Activated CD8-positive, alpha-beta memory T cell treated with anti-CD3 and anti-CD28 coated beads for 1 hour (primary cell): ENCODE measurements around the gene U2AF1L4.

Source experiments
- DNase-seq, 2 donors: peaks; one replicate each; pipeline ENCODE4 v3.0.0-alpha.2; 2020; ENCODE audit warnings: low read depth in 1 of 2; ENCODE audit errors: extremely low read depth in 1 of 2

The U2AF1L4 gene, protein sequence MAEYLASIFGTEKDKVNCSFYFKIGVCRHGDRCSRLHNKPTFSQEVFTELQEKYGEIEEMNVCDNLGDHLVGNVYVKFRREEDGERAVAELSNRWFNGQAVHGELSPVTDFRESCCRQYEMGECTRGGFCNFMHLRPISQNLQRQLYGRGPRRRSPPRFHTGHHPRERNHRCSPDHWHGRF

DNA sequence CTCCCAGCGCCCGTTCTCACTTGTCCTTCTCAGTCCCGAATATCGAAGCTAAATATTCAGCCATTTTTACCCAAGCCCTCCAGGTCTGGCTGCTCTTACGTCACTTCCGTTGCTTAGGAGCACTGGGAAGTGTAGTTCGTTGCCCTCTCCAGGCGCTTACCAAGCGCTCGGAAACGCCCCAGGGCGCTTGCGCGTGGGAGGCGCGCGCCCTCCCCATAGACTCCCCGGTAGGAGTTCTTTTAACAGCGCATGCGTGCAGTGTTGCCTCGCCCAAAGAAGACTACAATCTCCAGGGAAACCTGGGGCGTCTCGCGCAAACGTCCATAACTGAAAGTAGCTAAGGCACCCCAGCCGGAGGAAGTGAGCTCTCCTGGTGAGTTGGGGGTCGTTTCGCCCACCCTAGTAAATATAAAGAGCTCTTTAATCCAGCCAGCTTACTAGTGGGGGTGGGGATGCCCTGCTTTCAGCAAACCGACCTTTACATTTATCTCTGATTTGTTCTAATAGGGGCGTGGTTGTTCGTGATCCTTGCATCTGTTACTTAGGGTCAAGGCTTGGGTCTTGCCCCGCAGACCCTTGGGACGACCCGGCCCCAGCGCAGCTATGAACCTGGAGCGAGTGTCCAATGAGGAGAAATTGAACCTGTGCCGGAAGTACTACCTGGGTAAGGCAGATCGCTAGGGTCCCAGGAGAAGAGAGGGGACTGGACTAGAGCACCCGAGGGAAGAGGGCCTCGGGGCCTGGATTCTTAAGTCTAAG lies at the start of gene U2AF1L4, which contains the start of gene PSENEN:
Gene U2AF1L4, minus strand, starts transcription at position 91 of the 759 bp plus-strand sequence. Its CDS starts 27 bp downstream, at position 64.
Gene PSENEN, plus strand, starts transcription at position 324 of the 759 bp plus-strand sequence. Its CDS starts 280 bp downstream, at position 604.
- peak; percentile 89 to 91 for DNase-seq

DNA sequence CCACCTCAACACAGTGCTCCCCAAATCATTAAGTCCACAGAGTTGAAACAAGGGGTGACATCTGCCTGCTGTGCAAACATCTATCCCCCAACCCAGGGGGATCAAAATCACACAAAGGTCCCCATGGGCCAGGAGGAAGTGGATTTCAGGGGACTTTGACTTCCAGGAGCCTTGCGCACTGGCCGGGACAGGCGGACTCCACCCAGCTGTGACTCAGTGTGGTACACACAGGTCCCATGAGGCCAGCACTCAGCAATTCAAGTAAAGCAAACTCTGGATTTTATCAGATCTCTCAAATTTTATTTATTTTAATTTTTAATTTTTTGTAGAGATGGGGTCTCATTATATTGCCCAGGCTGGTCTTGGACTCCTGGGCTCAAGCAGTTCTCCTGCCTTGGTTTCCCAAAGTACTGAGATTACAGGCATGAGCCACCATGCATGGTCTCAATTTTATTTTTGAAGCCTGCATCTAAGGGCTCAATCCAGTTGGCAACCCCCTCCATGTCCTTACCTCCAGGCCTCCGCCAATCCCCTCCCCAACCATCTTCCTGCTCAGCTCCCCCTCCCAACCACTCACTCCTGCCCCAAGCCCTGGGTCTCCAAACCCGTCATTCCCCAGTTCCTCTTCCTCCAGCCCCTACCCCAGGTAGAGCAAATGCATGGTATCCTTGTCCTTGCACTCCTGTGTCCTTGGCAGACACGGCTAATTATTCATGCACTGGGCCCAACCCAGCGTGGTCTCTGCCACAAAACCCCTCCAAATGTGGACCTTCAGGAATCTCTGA lies 48.4 kb upstream of the U2AF1L4 start:
- DNase-seq: no peak

DNA sequence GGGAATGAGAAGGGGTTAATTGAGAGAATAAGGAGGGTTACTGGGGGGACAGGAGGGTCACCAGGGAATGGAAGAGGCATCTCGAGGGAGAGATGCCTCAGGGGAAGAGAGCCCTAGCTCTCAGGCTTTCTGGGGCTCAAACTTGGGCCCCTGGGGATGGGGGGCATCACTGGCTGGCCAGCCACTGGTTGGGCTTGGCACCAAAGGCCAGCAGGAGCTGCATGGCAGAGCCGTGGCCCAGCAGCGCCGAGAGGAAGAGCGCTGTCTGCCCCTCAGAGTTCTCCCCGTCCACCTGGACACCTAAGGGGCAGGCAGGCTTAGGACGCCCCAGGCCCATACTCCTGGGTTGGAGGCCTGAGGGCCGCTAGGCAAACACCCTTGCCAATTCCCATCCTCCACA lies 47.7 kb upstream of the U2AF1L4 start:
- DNase-seq: no peak

GRCh38 chr19:35792312-35792711 lies 47.1 kb upstream of the U2AF1L4 start:
- DNase-seq: no peak

- DNase-seq: no peak
Observed at GRCh38 chr19:35791814-35792279, 46.6 kb upstream of the U2AF1L4 start.

DNA sequence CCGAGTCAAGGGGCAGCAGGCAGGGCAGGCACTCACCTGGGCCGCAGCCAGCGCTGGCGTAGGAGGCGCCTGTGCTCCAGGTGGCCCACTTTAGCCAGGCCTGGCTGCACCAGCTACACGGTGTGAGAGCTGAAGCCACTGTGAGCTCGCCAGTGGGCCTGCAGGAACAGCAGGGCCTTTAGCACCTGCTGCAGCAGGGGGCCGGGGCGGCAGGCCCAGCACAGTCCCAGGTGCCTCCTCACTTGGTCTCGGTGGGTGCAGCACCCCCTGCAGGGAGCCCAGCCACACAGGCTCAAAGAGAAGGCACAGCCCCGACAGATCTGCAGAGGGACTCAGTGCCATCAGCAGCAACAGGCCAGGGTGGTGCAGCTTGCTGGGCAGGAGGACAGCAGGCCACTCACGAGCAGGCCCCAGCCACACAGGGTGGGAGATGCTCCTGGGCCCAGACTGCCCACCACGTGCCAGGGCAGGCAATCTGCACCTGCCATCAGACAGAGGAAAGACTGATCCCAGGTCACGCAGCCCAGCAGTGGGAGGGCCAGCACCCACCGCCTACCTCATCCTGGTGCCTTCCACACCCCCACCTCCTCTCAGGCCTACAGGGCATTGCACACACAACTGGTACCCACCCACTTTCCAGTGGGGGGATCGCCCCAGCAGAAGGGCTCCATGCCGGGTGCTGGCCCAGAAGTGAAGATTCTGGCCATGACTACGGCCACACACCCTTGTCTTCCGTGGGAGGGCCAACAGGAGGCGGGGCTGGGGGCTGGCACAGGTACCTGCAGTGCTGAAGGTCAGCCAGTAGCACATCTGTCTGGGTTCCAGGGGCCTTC lies 46.0 kb upstream of the U2AF1L4 start:
- no peak for DNase-seq

DNA sequence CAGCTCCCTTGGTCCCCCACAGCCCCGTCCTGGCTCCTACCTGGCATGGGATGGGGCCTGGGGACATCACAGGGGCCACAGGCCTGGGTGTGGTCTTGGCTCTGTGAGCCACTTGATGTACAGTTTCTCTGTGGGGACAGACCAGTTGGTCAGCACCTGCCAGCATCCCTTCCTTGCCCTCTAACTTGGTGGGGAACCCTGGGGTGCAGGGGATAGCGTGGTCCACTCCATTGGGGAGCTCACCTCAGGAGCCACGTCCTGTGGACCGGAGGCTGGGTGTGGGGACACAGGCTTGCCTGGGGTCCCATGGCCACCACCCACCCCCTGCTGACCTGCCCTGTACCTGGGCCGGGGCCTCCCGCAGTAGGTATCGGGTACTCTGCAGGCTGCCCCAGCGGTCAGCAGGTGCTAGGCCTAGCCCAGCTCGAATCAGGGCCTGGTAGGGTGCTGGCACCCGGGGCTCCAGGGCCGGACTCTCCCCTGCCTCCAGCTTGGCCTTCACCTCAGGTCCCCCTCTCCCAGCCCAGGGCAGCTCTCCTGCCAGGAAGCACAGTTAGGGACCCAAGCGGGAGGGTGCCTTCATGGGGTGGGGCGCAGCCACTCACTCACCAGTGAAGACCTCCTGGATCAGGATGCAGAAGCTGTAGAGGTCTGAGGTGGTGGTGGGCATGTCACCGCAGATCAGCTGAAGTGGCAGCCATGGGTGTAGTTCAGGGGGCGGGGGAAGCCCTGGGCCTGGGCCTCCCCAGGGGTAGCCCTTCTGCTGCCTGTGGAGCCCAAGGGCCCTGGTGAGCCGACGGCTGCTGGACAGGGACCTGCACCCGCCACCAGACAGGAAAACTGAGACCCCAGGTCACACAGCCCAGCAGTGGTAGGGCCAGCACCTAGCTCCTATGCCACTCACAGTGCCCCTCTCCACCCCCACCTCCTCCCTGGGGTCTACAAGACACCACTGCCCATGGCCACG lies 45.0 kb upstream of the U2AF1L4 start:
- DNase-seq: no peak

DNA sequence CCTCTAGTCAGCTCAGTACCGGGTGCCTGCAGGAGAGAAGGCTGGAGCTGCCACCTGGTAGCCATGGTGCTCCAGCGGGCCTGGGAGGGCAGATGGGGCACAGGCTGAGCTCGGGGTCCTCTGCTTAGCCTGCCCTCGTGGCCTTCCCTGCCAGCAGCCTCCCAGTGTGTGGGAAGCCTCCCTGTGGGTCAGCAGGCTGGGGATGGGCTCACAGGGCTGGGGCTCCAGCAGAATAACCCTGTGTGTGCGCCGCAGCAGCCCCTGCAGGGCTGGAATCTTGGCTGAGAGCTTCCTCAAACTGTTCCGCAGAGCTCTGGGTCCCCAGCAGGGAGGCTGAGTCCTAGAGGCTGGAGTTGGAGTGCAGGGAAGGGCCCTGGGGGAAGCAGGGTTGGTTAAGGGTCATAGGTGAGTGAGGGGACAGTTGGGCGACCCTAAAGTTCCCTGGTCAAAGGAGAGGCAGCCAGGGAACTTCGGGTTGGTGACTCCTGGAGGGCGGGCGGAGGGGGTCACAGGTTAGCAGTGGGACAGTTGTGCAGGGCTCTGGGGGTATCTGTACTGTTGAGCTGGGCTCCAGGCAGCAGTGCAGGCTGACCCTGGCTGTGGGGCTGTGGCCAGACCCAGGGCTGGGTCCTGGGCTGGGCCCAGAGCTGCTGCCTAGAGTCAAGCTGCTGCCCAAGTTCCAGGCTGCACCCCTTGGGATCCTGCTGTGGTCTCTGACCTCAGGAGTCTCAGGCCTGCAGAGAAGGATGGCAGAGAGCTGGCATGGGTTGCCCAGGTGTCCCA lies 44.2 kb upstream of the U2AF1L4 start:
- no peak for DNase-seq

- DNase-seq: no peak
Observed at GRCh38 chr19:35788205-35788960, 43.2 kb upstream of the U2AF1L4 start.

DNA sequence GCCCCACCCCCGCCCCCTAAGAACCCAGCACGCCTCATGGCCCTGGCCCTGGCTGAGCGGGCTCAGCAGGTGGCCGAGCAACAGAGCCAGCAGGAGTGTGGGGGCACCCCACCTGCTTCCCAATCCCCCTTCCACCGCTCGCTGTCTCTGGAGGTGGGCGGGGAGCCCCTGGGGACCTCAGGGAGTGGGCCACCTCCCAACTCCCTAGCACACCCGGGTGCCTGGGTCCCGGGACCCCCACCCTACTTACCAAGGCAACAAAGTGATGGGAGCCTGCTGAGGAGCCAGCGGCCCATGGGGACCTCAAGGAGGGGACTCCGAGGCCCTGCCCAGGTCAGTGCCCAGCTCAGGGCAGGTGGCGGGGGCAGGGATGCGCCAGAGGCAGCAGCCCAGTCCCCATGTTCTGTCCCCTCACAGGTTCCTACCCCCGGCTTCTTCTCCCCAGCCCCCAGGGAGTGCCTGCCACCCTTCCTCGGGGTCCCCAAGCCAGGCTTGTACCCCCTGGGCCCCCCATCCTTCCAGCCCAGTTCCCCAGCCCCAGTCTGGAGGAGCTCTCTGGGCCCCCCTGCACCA lies 42.1 kb upstream of the U2AF1L4 start:
- DNase-seq: no peak

- DNase-seq: no peak
Observed at GRCh38 chr19:35786299-35787160, 41.3 kb upstream of the U2AF1L4 start.

GRCh38 chr19:35785339-35785627 lies 40.1 kb upstream of the U2AF1L4 start:
- DNase-seq: no peak

DNA sequence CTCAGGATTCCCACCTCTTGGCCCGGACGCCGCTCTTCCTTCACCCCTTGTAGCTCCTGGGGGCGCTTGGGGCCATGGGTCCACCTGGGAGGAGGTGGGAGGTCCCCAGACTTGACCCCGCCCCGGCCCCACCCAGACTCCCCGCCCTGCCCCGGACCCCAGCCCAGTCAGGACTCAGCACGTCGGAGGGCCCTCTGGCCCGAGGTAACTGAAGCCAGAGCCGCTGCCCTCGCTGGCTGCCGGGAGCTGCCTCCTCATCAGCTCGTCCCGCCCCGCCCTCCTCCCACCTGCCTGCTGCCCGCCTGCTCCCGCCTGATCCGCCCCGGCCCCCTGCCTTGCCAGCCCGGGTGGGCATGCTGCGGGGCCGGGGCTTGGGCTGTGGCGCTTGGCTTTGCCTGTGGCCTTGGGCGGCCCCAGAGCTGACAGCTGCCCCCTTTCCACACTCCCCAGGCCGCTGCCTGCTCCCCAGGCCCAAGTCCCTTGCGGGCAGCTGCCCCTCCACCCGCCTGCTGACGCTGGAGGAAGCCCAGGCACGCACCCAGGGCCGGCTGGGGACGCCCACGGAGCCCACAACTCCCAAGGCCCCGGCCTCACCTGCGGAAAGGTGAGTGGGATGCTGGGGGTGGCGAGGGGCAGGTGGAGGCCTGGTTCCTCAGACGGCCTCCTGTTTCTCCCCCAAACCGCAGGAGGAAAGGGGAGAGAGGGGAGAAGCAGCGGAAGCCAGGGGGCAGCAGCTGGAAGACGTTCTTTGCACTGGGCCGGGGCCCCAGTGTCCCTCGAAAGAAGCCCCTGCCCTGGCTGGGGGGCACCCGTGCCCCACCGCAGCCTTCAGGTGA lies 39.5 kb upstream of the U2AF1L4 start:
- DNase-seq: no peak

DNA sequence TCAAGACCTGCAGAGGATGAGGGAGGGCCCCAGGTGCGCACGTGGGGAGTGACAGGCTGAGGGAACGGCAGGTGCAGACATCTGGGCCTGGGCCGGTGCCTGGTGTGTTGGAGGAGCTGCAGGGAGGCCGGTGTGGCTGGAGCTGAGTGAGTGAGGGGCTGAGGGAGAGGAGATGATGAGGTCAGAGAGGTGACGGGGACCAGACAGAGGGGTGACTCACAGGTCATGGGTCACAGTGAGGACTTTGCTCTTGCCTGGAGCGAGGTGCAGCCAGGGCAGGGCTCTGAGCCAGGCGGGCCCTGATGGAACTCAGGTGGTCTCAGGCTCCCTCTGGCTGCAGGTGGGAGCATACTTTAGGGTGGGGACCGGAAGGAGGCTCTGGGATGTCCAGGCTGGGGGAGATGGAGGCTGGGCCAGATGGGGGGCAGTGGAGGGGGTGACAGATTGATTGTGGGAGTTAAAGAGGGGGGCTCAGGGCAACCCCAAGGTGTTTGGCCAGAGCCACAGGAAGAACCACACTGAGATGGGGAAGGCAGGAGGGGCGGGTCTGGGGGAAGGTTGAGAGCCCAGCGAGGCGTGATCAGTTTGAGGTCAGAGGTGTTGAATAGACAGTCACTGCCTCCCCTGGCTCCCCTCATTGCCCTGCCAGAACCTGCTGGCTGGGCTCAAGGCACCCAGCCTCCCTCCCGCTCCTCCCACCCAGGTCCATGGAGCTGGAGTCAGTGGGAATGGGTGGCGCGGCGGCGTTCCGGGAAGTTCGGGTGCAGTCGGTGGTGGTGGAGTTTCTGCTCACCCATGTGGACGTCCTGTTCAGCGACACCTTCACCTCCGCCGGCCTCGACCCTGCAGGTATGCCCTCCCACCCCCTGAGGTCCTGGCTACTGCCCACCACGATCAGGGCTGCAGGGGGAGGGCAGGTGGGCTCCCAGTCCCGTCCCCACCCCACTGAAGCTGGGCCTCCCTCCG lies 38.5 kb upstream of the U2AF1L4 start:
- no peak for DNase-seq

GRCh38 chr19:35782589-35782988 lies 37.4 kb upstream of the U2AF1L4 start:
- DNase-seq: no peak
